ENCODE results near the gene BPIFB2. TPM values are rescaled to one million over a fixed set of nuclear protein-coding genes. Genes with fewer than 3 reads are reported as not detected.

Gene BPIFB2
- total RNA-seq, 3 donors from 2014 or later (not counting 1 experiment from before 2014, with no cell fraction given), result not detected

- H3K27ac Mint-ChIP-seq, result no peak overlapping the region
- ATAC-seq, result no peak
- no peaks in the 10 kb centered on the region for H3K36me3 Mint-ChIP-seq
- H3K4me3 ChIP-seq (ENCODE audit: low read length), result no peak overlapping the region
- WGBS (ENCODE audit: insufficient coverage), result 86% methylated on average over 9 of the region's 10 CpGs
- no peak overlapping the region for H3K4me3 Mint-ChIP-seq
- H3K27ac ChIP-seq (ENCODE audit: low read length), result no peak overlapping the region
- H3K4me1 ChIP-seq (ENCODE audit: control insufficient read depth, insufficient read depth, low read length), result no peaks in the 10 kb centered on the region
- H3K36me3 ChIP-seq (ENCODE audit: control insufficient read depth, insufficient read depth, low read length), result no peaks in the 10 kb centered on the region
- H3K4me1 Mint-ChIP-seq, result no peaks in the 10 kb centered on the region
- no peaks in the 10 kb centered on the region for H3K27me3 ChIP-seq (ENCODE audit: control insufficient read depth, insufficient read depth, low read length)
- no peaks in the 10 kb centered on the region for H3K9me3 Mint-ChIP-seq
- no peak for TF ChIP-seq CTCF (IDR thresholded peaks at IDR 0.05)
- intact Hi-C loops (cut with micrococcal nuclease), result no loop called here
- DNase-seq, result no peak
- H3K9me3 ChIP-seq (ENCODE audit: control insufficient read depth, insufficient read depth, low read length), result no peaks in the 10 kb centered on the region
- no peaks in the 10 kb centered on the region for H3K27me3 Mint-ChIP-seq (ENCODE audit: low read depth in 2 of 2)
Measured at GRCh38 chr20:33026779-33027759, 19.6 kb downstream of the BPIFB2 start.

GRCh38 chr20:33027769-33028751 is 20.6 kb downstream of the BPIFB2 start:
- Histone ChIP-seq H3K4me3 (ENCODE audit: low read length) (no peak overlapping the region), H3K9me3 (ENCODE audit: control insufficient read depth, insufficient read depth, low read length) (no peaks in the 10 kb centered on the region), H3K27ac (ENCODE audit: low read length) (no peak overlapping the region), H3K36me3 (ENCODE audit: control insufficient read depth, insufficient read depth, low read length) (no peaks in the 10 kb centered on the region), H3K27me3 (ENCODE audit: control insufficient read depth, insufficient read depth, low read length) (no peaks in the 10 kb centered on the region), H3K4me1 (ENCODE audit: control insufficient read depth, insufficient read depth, low read length) (no peaks in the 10 kb centered on the region)
- TF ChIP-seq CTCF (IDR thresholded peaks at IDR 0.05), result no peak
- no peak overlapping the region for H3K27ac Mint-ChIP-seq
- WGBS (ENCODE audit: insufficient coverage), result 80% methylated on average over 12 of the region's 12 CpGs
- no peaks in the 10 kb centered on the region for H3K9me3 Mint-ChIP-seq
- H3K4me3 Mint-ChIP-seq, result no peak overlapping the region
- no peak for DNase-seq
- no peak for ATAC-seq
- H3K27me3 Mint-ChIP-seq (ENCODE audit: low read depth in 2 of 2), result no peaks in the 10 kb centered on the region
- H3K4me1 Mint-ChIP-seq, result no peaks in the 10 kb centered on the region
- H3K36me3 Mint-ChIP-seq, result no peaks in the 10 kb centered on the region
- intact Hi-C loops (cut with micrococcal nuclease), result no loop called here

GRCh38 chr20:33028875-33029274 is 21.4 kb downstream of the BPIFB2 start:
- Mint-ChIP-seq H3K27ac (no peak overlapping the region), H3K27me3 (ENCODE audit: low read depth in 2 of 2) (no peaks in the 10 kb centered on the region), H3K9me3 (no peaks in the 10 kb centered on the region), H3K4me3 (no peak overlapping the region), H3K4me1 (no peaks in the 10 kb centered on the region), H3K36me3 (no peaks in the 10 kb centered on the region)
- TF ChIP-seq CTCF (IDR thresholded peaks at IDR 0.05), result no peak
- no peaks in the 10 kb centered on the region for H3K36me3 ChIP-seq (ENCODE audit: control insufficient read depth, insufficient read depth, low read length)
- ATAC-seq (no peak), DNase-seq (no peak)
- intact Hi-C loops (cut with micrococcal nuclease), result no loop called here
- H3K27me3 ChIP-seq (ENCODE audit: control insufficient read depth, insufficient read depth, low read length), result no peaks in the 10 kb centered on the region
- no peak overlapping the region for H3K4me3 ChIP-seq (ENCODE audit: low read length)
- 85% methylated on average over 7 of the region's 7 CpGs for WGBS (ENCODE audit: insufficient coverage)
- no peaks in the 10 kb centered on the region for H3K9me3 ChIP-seq (ENCODE audit: control insufficient read depth, insufficient read depth, low read length)
- no peaks in the 10 kb centered on the region for H3K4me1 ChIP-seq (ENCODE audit: control insufficient read depth, insufficient read depth, low read length)
- no peak overlapping the region for H3K27ac ChIP-seq (ENCODE audit: low read length)

Data from natural killer cell (primary cell).